ENCODE data around the gene LRRC47.

Gene LRRC47

DNA sequence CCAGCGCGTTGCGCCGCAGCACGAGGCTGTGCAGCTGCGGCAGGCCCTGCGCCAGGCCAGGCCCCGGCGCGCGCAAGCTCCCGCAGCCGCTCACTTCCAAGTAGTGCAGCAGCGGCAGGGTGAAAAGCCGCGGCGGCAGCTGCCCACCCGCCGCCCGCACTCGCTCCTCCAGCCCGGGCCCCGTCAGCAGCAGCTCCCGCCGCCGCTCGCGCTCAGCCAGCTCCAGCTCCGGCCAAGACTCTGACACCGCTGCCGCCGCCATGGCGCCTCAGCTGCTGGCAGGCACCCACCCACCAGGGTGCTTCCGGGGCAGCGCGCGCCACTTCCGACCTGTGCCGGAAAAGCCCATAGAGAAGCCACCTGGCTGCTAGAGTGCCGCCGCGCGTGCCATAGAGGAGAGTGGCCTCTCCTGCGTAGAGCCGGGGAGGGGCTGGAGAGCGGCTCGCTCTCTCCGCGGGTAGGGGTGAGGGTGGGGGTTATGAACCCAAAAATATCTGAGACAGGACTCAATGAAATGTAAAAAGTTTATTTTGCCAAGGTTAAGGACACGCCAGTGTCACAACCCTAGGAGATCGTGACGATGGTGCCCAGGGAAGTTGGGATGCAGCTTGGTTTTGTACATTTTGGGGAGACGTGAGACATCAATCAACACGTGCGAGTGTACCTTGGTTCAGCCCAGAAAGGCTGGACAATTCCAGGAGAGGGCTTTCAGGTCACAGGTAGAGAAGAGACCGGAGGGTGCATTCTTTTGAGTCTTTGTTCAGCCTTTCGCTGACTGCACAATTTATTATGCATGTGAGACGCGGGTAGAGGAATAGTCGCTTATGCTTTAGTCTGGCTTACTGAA lies at the start of gene LRRC47:
TSS of gene LRRC47 (minus strand) at position 284 of the 847 bp plus-strand sequence. CDS start at position 262, 22 bp downstream.
- Histone ChIP-seq H3K4me1 (ENCODE audit: insufficient read depth, low read length) (peaks cover 11% of the 10 kb centered on the region), H3K27me3 (ENCODE audit: insufficient read depth, low read length) (no peaks in the 10 kb centered on the region), H3K36me3 (ENCODE audit: insufficient read depth, low read length) (peaks cover 7% of the 10 kb centered on the region), H2AFZ (ENCODE audit: low read depth, low read length) (peak within 1 kb of the TSS; percentile 53), H3K9me3 (ENCODE audit: low read length) (no peaks in the 10 kb centered on the region), H3K4me3 (ENCODE audit: low read length) (peak within 1 kb of the TSS; percentile 78)

DNA sequence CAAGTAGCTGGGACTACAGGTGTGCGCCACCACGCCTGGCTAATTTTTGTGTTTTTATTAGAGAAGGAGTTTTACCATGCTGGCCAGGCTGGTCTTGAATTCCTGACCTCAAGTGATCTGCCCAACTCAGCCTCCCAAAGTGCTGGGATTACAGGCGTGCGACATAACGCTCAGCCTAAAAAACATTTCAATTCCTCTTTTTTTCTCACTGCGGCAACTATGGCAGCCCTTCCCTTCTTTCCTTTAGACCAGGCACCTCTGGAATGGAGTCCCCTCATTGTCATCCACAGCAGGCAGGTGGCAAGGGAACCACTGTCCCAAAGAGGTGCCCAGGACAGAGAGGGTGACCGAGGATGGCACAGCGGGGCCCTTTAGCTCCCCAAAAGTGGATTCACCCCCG lies 46.6 kb upstream of the LRRC47 start:
- Histone ChIP-seq H3K27me3 (ENCODE audit: insufficient read depth, low read length) (no peaks in the 10 kb centered on the region), H3K36me3 (ENCODE audit: insufficient read depth, low read length) (peaks cover 58% of the 10 kb centered on the region), H2AFZ (ENCODE audit: low read depth, low read length) (no peak overlapping the region), H3K4me1 (ENCODE audit: insufficient read depth, low read length) (no peaks in the 10 kb centered on the region), H3K9me3 (ENCODE audit: low read length) (no peaks in the 10 kb centered on the region), H3K4me3 (ENCODE audit: low read length) (no peak overlapping the region)

DNA sequence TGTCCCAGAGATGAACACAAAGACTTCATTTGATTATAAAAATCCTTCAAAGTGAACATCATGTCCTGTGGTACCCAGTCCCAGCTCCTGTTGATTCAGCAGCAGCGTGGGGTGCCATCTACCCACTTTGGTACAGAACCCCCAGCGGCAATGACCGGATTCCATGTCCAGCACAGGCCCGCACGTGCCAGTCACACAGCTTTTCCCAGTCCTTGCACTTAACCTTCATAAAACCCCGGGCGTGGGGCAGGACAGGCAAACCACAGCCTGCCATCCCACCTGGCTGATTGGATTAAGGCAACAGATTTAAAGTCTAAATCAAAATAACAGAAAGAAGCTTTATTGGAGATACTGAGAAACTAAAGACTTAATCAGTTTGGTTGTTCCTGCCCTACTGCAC lies 45.2 kb upstream of the LRRC47 start:
- no peaks in the 10 kb centered on the region for H3K27me3 ChIP-seq (ENCODE audit: insufficient read depth, low read length)
- no peak overlapping the region for H2AFZ ChIP-seq (ENCODE audit: low read depth, low read length)
- peaks cover 58% of the 10 kb centered on the region for H3K36me3 ChIP-seq (ENCODE audit: insufficient read depth, low read length)
- no peak overlapping the region for H3K4me3 ChIP-seq (ENCODE audit: low read length)
- H3K4me1 ChIP-seq (ENCODE audit: insufficient read depth, low read length) = no peaks in the 10 kb centered on the region
- H3K9me3 ChIP-seq (ENCODE audit: low read length) = no peaks in the 10 kb centered on the region

DNA sequence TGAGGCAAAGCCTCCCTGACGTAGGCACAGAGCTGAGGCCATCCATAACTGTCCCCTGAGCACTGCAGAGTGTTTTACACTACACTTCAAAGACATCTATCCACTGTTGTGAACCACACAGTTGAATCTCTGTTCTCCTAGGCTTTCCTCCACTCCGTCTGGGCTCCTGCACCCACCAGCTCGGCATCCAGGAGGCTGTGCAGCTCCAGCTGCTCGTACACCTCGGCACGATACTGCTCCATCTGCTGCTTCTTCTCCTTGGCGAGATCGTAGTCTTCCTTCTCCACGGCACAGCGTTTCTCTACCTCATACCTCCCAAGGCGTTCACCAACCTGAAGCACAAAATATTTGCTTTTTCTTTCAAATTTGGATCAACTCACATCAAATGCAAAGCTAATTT lies 42.5 kb upstream of the LRRC47 start:
- no peaks in the 10 kb centered on the region for H3K9me3 ChIP-seq (ENCODE audit: low read length)
- no peaks in the 10 kb centered on the region for H3K4me1 ChIP-seq (ENCODE audit: insufficient read depth, low read length)
- H2AFZ ChIP-seq (ENCODE audit: low read depth, low read length) = no peak overlapping the region
- H3K27me3 ChIP-seq (ENCODE audit: insufficient read depth, low read length) = no peaks in the 10 kb centered on the region
- H3K36me3 ChIP-seq (ENCODE audit: insufficient read depth, low read length) = peaks cover 60% of the 10 kb centered on the region
- H3K4me3 ChIP-seq (ENCODE audit: low read length) = no peak overlapping the region

DNA sequence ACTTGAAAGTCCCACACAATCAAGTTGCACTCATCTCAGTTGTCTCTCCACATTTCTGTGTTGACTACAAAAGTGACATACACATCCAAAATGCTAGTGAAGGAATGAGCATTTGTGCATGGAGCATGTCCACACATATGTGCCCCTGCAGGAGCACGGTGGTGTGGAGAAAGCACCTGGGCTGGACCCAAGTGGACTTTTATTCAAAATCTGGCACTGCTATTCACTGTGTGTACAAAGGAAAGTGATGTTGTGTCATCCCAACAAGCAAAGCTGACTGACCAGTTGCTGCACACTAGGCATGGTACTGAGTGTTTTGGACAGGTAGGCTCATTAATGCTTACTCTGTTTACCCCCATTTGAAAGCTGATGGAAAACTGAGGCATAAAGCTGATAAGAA lies 41.4 kb upstream of the LRRC47 start:
- peaks cover 67% of the 10 kb centered on the region for H3K36me3 ChIP-seq (ENCODE audit: insufficient read depth, low read length)
- no peaks in the 10 kb centered on the region for H3K9me3 ChIP-seq (ENCODE audit: low read length)
- H2AFZ ChIP-seq (ENCODE audit: low read depth, low read length) = no peak overlapping the region
- H3K4me1 ChIP-seq (ENCODE audit: insufficient read depth, low read length) = no peaks in the 10 kb centered on the region
- H3K4me3 ChIP-seq (ENCODE audit: low read length) = no peak overlapping the region
- no peaks in the 10 kb centered on the region for H3K27me3 ChIP-seq (ENCODE audit: insufficient read depth, low read length)

DNA sequence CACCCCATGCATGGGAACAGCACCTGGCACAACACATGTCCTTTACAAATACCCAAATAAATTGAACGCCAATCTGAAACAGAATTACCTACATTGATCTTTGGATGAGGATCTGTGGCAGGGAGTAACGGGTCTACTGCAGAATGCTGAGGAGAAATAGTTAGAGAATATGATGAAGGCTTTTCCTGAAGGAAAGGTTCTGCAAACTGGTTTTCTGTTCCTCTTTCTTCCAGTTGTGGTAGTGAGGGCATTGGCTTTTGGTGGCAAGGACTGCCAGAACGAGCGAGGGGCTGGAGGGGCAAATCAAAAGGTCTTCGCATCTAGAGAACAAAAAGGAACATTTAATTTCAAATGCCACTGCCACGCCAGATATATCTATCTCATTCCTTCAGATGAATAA lies 40.9 kb upstream of the LRRC47 start:
- H3K36me3 ChIP-seq (ENCODE audit: insufficient read depth, low read length) = peaks cover 68% of the 10 kb centered on the region

DNA sequence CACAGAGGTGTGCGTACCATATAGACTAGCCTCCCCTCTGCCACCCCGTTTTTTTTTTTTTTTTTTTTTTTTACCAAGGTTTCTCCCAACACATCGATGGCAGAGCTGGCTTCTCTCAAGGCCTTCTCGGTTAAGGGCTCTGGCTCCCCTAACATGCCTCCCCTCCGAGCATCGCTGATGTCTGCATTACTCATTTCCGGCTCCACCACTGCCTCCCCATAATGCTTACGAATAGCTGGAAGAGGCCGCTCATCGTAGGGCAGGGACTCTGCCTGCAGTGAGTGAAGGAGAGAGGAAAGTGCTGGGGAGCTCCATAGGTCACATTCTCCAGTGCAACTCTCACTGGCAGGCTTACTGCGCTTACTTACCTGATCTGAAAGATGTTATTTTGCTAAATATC lies 40.1 kb upstream of the LRRC47 start:
- H3K9me3 ChIP-seq (ENCODE audit: low read length) = no peaks in the 10 kb centered on the region
- H2AFZ ChIP-seq (ENCODE audit: low read depth, low read length) = no peak overlapping the region
- H3K4me1 ChIP-seq (ENCODE audit: insufficient read depth, low read length) = no peaks in the 10 kb centered on the region
- no peak overlapping the region for H3K4me3 ChIP-seq (ENCODE audit: low read length)
- H3K27me3 ChIP-seq (ENCODE audit: insufficient read depth, low read length) = no peaks in the 10 kb centered on the region
- peaks cover 72% of the 10 kb centered on the region for H3K36me3 ChIP-seq (ENCODE audit: insufficient read depth, low read length)

More for the DNA sequence above, 40.9 kb upstream of the LRRC47 start:
- no peak overlapping the region for H3K4me3 ChIP-seq (ENCODE audit: low read length)
- H2AFZ ChIP-seq (ENCODE audit: low read depth, low read length) = no peak overlapping the region
- no peaks in the 10 kb centered on the region for H3K27me3 ChIP-seq (ENCODE audit: insufficient read depth, low read length)
- no peaks in the 10 kb centered on the region for H3K4me1 ChIP-seq (ENCODE audit: insufficient read depth, low read length)
- no peaks in the 10 kb centered on the region for H3K9me3 ChIP-seq (ENCODE audit: low read length)

DNA sequence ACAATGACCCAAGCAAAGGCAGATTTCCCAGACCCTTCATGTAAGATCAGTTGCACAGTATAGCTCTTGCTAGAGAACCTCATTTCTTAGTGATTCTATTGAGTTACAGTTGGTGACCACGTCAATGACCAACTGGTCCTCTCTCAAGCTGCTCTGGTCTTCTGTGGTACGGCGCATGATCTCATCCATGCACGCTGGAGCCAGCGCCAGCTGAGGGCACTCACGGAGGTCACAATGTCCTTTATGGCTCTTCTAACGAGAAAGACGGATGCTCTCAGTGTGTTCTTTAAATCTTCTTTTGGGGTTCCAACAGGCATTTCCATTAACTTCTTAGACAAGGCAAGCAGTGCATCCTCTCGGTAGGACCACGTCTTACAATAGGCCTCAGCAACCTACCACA lies 38.4 kb upstream of the LRRC47 start:
- no peaks in the 10 kb centered on the region for H3K9me3 ChIP-seq (ENCODE audit: low read length)
- H2AFZ ChIP-seq (ENCODE audit: low read depth, low read length) = no peak overlapping the region
- no peaks in the 10 kb centered on the region for H3K4me1 ChIP-seq (ENCODE audit: insufficient read depth, low read length)
- peaks cover 74% of the 10 kb centered on the region for H3K36me3 ChIP-seq (ENCODE audit: insufficient read depth, low read length)
- H3K27me3 ChIP-seq (ENCODE audit: insufficient read depth, low read length) = no peaks in the 10 kb centered on the region
- H3K4me3 ChIP-seq (ENCODE audit: low read length) = no peak overlapping the region

DNA sequence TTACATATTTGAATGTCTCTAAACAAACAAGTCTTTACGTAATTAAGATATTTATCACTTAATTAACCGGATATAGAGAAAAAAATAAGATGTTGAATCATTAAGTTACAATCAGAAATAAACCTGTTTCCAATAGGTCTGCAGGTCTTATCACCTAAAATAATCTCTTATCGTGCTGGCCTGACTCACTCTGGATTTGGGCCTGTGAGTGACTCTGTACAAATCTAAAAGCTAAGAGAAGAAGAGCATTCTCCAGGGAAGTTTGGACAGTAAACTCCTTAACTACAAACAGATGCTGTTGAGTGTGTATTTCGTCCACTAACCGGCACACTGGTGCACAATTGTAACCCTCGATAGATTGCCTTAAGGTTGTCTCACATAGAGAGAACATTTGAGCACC lies 35.4 kb upstream of the LRRC47 start:
- Histone ChIP-seq H3K4me1 (ENCODE audit: insufficient read depth, low read length) (no peaks in the 10 kb centered on the region), H3K4me3 (ENCODE audit: low read length) (no peak overlapping the region), H3K27me3 (ENCODE audit: insufficient read depth, low read length) (no peaks in the 10 kb centered on the region), H2AFZ (ENCODE audit: low read depth, low read length) (no peak overlapping the region), H3K36me3 (ENCODE audit: insufficient read depth, low read length) (peaks cover 67% of the 10 kb centered on the region), H3K9me3 (ENCODE audit: low read length) (no peaks in the 10 kb centered on the region)

DNA sequence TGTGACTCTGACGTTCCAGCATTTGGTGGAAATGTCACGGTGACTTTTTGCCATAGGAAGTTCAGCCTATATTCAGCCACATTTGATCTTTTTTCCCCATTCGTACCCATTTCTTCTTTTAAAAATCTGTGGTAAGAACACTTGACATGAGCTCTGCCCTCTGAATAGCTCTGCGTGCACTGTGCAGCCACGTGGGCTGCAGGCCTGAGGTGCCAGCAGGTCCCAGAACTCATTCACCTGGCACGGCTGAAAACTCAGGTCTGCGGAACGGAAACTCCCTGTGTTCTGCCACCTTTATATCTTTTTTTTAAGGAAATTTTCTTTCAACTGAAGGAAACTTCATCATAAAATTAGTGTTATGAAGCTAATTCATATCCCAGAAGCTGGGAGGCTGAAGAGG lies 32.1 kb upstream of the LRRC47 start:
- peaks cover 68% of the 10 kb centered on the region for H3K36me3 ChIP-seq (ENCODE audit: insufficient read depth, low read length)
- no peaks in the 10 kb centered on the region for H3K27me3 ChIP-seq (ENCODE audit: insufficient read depth, low read length)
- no peak overlapping the region for H2AFZ ChIP-seq (ENCODE audit: low read depth, low read length)
- no peaks in the 10 kb centered on the region for H3K4me1 ChIP-seq (ENCODE audit: insufficient read depth, low read length)
- no peaks in the 10 kb centered on the region for H3K9me3 ChIP-seq (ENCODE audit: low read length)
- no peak overlapping the region for H3K4me3 ChIP-seq (ENCODE audit: low read length)

DNA sequence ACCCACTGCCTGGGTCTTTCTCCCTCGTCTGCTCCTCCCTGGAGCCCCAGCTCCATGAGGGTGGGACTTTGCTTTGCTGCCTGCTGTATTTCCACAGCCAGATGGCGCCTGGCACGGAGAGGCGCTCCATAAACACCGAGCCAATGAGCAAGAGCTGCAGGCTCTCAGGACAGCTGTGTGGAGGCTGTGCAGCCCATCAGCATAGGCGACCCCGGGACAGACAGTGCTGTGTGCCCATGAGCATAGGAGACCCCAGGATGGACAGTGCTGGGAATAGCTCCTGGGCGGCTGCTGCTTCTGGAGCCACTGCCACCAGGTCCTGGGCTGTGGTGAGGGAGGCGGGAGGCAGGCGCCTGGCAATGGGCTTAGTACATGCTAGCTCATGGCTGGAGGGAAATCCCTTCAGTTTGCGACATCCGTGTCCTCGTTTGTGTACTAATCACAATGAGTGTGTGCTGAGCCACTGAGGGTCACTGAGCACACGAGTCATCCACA lies 31.6 kb upstream of the LRRC47 start:
- Histone ChIP-seq H3K36me3 (ENCODE audit: insufficient read depth, low read length) (peaks cover 70% of the 10 kb centered on the region), H3K4me1 (ENCODE audit: insufficient read depth, low read length) (no peaks in the 10 kb centered on the region), H3K4me3 (ENCODE audit: low read length) (no peak overlapping the region), H3K9me3 (ENCODE audit: low read length) (no peaks in the 10 kb centered on the region), H3K27me3 (ENCODE audit: insufficient read depth, low read length) (no peaks in the 10 kb centered on the region), H2AFZ (ENCODE audit: low read depth, low read length) (no peak overlapping the region)

DNA sequence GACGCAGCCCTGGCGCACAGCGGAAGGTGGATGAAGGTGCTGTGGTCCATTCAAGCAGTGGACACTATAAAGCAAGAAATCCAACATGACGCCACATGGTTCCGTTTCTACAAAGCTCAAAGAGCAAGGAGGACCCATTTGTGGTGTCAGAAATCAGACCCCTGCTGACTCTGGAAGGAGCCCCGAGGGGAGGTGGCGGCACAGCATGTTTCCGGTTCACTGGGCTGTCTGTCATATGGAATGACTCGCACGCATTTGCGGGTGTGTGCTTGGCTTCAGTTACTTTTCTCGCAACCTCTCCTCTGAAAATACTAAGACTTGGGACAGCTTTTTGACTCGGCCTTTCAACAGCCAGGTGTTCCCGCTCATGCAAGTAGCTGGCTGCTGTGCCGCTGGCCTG lies 29.1 kb upstream of the LRRC47 start:
- H3K27me3 ChIP-seq (ENCODE audit: insufficient read depth, low read length) = no peaks in the 10 kb centered on the region
- H3K4me1 ChIP-seq (ENCODE audit: insufficient read depth, low read length) = no peaks in the 10 kb centered on the region
- no peak overlapping the region for H3K4me3 ChIP-seq (ENCODE audit: low read length)
- H2AFZ ChIP-seq (ENCODE audit: low read depth, low read length) = no peak overlapping the region
- peaks cover 66% of the 10 kb centered on the region for H3K36me3 ChIP-seq (ENCODE audit: insufficient read depth, low read length)
- no peaks in the 10 kb centered on the region for H3K9me3 ChIP-seq (ENCODE audit: low read length)

DNA sequence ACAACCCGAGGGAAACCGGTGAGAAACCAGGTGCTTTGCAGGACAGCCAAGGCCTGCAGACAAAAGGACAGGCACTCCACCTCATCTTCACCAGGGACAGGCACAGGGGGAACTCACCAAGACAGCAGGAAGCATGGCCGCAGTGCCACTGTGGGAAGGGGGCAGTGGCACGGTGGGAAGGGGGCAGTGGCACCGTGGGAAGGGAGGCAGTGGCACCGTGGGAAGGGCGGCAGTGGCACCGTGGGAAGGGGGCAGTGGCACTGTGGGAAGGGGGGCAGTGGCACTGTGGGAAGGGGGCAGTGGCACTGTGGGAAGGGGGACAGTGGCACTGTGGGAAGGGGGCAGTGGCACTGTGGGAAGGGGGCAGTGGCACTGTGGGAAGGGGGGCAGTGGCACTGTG lies 28.4 kb upstream of the LRRC47 start:
- no peak overlapping the region for H3K4me3 ChIP-seq (ENCODE audit: low read length)
- no peaks in the 10 kb centered on the region for H3K27me3 ChIP-seq (ENCODE audit: insufficient read depth, low read length)
- no peak overlapping the region for H2AFZ ChIP-seq (ENCODE audit: low read depth, low read length)
- H3K9me3 ChIP-seq (ENCODE audit: low read length) = no peaks in the 10 kb centered on the region
- no peaks in the 10 kb centered on the region for H3K4me1 ChIP-seq (ENCODE audit: insufficient read depth, low read length)
- H3K36me3 ChIP-seq (ENCODE audit: insufficient read depth, low read length) = peaks cover 63% of the 10 kb centered on the region

DNA sequence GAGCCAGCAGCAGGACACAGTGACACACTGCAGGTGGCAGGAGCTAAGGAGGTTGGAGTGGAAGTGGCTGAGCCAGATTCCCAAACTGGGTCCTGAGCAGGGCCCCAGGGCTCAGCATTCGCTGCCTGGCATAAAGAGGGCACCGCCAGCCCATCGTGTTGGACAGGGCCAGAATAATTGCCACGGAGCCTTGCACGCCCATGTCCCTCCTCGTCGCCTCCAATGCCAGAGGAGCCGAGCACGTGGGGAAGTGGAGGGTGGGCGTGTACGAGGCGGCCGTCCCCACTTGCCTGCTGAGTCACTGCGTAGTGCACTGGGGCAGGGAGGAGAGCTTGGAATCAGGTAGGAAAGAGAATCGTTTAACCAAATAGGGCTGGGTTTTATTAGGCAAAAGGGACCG lies 26.1 kb upstream of the LRRC47 start:
- H2AFZ ChIP-seq (ENCODE audit: low read depth, low read length) = no peak overlapping the region
- no peaks in the 10 kb centered on the region for H3K9me3 ChIP-seq (ENCODE audit: low read length)
- H3K27me3 ChIP-seq (ENCODE audit: insufficient read depth, low read length) = no peaks in the 10 kb centered on the region
- H3K4me1 ChIP-seq (ENCODE audit: insufficient read depth, low read length) = peaks cover 3% of the 10 kb centered on the region
- H3K36me3 ChIP-seq (ENCODE audit: insufficient read depth, low read length) = peaks cover 49% of the 10 kb centered on the region
- H3K4me3 ChIP-seq (ENCODE audit: low read length) = no peak overlapping the region

Measured in neuron (in vitro differentiated cells).